Stimulated activated naive CD4-positive, alpha-beta T cell (primary cell): ENCODE data around the gene IRF2BP2.

ENCODE experiments used
- DNase-seq, 6 experiments: peaks; one replicate each; lab custom pipeline; 2025; lab: John Stamatoyannopoulos, UW

The IRF2BP2 gene

GRCh38 chr1:234612352-234613127 lies 2.6 kb upstream of the IRF2BP2 start:
- peak; percentile 73 to 91 (median 82) for DNase-seq

DNA sequence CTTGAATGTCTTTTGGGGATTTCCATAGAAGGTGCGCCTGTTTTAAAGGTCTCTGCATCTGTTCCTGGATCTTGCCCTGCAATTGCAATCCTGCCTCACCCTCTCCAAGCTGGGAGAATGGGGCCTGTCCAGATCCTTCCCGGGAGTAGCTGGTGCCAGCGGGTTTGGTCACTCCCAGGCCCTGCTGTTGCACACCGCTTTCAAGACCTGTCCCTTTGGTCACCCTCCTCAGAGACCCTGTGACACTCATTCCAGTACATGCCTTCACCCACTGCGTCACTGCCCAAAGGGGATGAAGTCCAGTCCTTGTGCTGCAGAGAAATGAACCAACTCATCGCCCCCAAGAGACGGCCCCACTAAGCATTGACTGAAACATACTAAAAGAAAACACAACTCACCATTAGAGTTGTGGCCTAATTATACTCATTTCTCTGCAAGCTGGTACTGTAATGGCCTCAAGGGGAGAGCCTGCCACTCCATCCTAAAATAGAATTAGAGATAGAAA lies 1.9 kb upstream of the IRF2BP2 start:
- peak in 3 of 6 experiments; percentile 15 to 53 (median 51) for DNase-seq

DNA sequence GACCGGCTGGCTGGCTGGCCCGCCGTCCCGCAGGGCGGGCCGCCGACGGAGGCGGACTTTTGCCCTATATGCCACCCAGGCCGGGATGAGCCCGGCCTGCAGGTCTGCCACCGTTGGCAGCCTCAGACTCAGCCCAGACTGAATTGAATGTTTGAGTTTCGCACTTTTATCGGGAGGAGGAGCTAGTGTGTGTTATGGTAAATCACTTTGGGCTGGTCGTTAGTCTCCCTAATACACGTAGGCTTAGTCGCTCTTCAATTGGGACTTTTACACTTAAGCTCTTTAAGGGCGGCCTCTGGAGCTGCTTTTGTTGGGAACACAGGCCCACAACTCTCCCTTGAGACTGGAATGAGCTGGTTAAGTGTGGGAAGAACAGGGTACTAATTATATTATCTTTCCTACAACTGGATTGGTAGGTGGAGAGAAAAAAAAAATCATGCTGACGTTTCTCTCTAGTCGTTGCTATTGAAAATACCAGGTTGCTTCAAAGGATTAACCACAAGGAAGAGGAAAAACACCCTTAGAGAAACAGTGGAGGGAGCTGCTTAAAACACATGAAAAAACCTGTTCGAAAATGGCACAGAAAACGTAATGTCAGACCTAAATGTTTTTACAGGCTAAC lies 1.4 kb upstream of the IRF2BP2 start:
- peak in 5 of 6 experiments; percentile 78 to 93 (median 91) for DNase-seq

GRCh38 chr1:234610666-234611224 lies 767 bp upstream of the IRF2BP2 start:
- DNase-seq = peak; percentile 88 to 97 (median 90)

DNA sequence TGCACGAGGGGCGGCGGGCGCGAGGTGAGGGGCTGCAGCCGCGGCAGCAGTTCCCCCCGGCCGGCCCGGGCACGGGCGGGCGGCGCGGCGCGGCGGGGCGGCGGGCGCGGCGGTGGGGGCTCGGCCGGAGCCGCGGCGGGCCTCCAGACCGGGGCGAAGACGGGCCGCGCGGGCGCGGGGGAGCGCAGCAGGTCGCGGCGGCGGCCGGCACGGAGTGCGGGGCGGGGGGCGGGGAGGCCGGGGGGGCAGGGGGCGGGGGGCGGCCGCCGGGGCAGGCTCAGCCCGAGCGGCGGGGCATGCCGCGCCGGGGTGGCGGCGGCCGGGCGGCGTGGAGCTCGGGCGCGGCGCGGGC lies 311 bp downstream of the IRF2BP2 start:
- peak in 1 of 6 experiments; percentile 43 for DNase-seq

DNA sequence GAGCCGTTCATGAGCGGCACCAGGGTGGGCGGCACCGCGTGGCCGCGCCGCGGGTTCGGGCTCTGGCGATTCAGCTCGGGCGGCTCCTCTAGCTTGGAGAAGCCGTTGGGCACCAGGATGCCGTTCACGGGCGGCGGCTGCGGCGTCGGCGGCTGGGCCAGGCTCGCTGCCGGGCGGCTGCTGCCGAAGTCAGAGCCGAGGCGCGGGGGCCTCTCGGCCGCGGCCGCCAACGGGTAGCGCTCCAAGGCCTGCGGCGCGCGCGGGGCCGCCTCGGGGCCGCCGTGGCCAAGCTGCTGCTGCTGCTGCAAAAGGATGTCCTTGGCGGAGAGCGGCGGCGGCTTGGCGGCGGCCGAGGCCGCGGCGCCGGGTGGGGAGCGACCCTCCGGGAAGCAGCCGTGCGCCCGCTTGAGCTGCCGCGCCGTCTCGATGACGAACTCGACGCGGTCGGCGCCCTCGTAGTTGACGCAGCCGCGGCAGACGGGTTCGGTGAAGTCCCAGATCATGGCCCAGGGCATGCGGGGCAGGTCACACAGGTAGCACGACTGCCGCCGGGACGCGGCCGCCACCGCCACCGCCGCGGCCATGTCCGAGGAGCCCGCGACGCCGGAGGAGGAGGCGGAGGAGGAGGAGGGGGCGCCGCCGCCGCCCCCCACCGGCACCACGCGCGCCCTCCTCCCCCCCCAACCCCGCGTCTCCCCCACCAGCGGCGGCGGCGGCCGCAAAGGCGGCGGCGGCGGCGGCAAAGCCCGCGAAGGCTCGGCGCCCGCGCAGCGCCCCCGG lies 877 bp downstream of the IRF2BP2 start:
- peak; percentile 65 to 75 (median 71) for DNase-seq

DNA sequence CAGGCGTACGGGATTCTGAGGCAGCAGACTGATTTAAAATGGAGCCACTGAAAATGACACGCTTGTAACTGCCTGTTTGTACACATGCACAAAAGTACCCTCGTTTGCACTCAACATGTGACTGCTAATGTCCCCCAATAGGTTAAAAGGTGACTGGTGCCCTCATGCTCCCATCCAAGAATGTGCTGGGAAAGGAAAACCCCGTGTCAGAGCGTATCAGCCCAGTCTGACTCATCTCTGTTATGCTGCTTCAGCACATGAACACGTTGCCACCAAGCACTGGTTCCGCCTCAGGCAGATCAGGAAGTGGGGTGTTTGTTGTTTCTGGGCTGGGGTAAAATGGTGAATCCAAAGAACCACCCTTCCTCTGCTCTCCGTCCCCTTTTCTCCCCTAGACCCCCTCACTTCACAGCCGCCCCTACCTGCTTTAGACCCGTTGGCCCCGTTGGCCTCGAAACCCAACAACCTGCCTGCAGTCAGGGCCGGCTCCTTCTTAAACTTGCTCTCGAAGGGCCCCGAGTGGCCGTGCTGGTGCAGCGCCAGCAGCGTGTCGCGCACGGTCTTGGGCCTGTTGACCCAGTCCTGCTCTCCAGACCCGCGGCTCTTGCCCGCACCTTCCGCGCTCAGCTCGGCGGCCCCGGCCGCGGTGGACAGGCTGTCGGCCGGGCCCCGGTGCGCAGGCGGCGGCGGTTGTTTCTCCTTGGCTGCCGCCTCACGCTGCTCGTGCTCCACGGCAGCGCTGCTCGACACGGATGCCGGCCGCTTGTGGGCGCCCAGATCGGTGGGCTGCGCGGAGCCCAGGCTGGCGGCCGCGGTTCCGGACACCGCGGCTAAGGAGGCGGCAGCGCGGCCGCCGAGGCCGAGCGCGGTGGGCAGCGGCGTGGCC lies 1.7 kb downstream of the IRF2BP2 start:
- DNase-seq = peak; percentile 75 to 86 (median 80)

DNA sequence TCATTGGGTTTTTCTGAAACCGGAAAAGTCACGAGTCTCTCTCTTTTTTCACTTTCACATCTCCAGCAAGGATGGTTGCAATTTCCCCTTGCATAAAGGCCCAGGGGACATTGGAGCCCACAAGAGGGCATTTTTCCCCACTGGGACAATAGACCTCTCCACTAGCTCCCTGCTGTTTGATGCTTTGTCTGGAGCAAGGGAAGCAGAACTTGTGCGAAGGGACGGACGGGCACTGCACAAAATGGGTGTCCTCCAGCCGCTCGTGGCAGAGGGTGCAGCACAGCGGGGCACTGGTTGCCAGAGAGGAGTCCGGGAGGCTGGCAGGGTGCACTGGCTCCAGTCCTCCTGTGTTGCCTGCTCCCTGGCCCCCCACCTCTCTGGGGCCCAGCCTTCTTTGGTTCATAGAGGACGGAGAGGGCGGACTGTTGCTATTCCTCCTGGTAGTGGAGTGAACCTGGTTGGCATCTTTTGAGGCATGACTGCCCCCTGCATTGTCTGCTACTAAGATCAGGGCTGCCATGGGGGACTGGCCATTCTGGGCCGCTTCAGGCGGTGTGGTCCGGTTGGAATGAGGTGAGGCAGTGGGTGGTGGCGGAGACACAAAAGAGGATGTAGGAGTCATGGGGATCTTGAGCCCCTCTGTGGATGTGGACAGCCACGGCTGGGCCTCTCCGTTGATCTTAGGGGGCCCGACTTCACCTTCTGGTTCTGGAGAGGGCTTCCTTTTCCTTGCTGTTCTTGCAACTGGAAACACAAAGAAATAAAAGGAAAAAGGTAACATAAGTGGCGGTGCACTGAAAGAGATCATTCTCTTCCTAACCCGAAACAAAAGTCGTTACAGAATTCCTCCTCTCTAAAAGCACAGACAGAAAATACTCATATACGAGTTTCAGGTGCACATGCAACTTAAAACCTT lies 2.6 kb downstream of the IRF2BP2 start:
- DNase-seq = peak in 3 of 6 experiments; percentile 20 to 56 (median 37)

GRCh38 chr1:234606784-234607108 lies 3.2 kb downstream of the IRF2BP2 start:
- peak in 1 of 6 experiments; percentile 56 for DNase-seq

GRCh38 chr1:234605983-234606783 lies 3.8 kb downstream of the IRF2BP2 start:
- DNase-seq = peak in 5 of 6 experiments; percentile 37 to 70 (median 46)

GRCh38 chr1:234605399-234605982 lies 4.5 kb downstream of the IRF2BP2 start:
- no peak for DNase-seq

DNA sequence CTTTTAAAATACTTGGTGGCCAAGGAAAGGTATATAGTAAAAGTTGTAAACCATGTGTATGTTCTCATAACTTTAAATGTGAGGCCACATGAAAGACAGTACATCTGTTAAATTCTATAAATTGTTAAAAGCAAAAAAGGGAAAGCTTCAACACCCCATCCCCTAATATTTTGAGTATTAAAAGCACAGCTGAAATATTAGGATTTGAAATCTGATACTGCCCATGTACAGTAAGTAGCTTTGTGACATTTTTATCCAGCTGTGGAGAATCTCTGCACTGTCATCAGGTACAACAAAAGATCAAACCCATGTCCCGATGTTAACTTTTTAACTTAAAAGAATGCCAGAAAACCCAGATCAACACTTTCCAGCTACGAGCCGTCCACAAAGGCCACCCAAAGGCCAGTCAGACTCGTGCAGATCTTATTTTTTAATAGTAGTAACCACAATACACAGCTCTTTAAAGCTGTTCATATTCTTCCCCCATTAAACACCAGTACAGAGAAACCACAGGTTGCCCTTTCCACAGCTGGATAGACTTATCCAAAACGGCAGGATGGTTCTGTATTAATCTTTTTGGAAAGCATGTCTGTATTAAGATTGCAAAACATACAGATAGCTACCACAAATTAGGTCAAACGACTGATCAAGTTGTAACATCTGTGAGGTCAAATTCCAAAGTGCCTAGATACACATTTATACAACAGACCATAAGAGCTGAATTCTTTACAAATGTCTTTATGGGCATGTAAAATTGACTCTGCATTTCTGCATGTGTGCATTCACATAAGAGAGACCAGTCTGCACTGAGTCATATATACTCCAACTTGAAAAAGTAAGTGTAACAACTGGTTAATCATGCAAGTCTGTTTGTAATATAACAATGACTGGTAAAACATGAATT lies 5.2 kb downstream of the IRF2BP2 start:
- no peak for DNase-seq

- no peak for DNase-seq
Observed at GRCh38 chr1:234603221-234604204, 6.5 kb downstream of the IRF2BP2 start.

DNA sequence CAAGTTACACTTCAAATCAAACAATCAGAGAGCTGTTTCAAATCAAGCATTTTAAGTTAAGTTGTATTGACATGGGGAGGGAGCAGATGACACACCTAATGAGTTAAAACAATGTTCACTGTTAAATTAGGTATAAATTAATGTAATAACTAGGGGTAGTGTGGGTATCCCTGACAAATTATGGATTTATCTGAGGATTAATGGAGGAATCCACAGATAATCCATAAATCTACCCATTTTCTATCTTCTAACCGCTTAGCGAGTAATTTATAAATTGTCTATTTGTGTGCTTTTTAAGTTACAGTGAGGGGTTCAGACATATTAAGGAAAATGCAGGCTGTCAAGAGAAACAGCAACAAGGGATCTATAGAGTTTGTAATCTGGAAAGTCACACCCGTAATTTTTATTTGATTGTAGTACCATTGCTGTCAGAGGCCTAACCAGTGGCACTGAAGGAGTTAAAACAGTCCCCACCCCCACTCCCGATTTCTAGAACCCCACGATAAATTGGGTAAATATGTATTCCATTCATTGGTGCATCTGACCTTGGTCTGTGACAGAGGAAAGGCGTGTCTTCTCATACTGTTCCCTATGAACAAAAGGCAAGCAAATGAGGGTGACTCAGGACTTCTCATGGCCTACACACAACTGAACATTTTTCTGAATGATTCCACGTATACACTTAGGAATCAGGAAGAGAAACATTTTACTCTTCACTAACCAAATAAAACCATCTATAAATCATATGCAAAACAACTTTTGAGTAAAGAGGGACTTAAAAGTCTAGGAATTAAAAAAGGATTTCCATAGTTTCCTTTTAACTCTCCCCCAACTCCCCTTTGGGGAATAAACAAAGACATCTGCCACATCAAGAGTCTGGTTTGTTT lies 7.4 kb downstream of the IRF2BP2 start:
- DNase-seq = no peak

DNA sequence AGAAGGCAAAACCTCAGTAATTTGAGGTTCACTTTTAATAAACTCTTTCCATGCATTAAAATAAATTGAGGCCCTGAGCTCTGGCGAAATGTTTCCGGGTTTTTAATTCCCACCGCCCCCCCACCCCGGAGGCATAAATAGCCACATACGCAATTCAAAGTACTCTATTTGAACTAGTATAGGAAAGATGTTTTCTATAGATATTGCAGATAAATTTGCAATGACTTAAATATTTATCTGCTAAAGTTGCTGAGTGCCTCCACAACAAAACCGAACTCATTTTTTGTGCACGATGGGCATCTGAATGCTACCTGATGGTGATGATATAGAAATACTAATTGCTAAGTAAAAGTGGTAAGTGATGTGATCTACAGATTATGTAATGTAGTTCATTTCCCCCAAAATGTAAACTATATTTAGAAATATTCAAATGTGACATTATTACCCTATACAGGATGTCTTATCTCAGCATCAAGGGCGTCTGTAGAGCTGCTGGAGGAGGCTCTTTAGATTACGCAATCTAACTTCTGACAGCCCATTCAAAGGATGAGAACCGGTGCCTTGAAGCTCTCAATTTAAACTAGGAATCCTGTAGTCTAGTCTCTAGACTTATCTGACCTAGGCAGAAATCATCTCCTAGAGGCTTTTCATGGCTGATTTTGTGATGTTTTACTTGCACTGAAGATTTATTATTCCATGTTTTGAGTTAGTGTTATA lies 8.5 kb downstream of the IRF2BP2 start:
- DNase-seq = peak in 5 of 6 experiments; percentile 38 to 57 (median 54)
